GM12872 (cell line): ENCODE data around the gene RNF115.

ENCODE experiments used
- CTCF ChIP-seq: IDR thresholded peaks from 3 replicates; pipeline ENCODE4 v1.5.1; 2011; ENCODE audit warnings: low read depth, mild to moderate bottlenecking, low read length, moderate library complexity; ENCODE audit not compliant: insufficient read depth

Gene RNF115

GRCh38 chr1:145792484-145792883 is 31.4 kb downstream of the RNF115 start:
- no peak for TF ChIP-seq CTCF

GRCh38 chr1:145788580-145788979 is 35.3 kb downstream of the RNF115 start:
- no peak for TF ChIP-seq CTCF

- no peak for TF ChIP-seq CTCF
These were observed 37.6 kb downstream of the RNF115 start for GRCh38 chr1:145786271-145786670.

GRCh38 chr1:145785547-145785946 is 38.3 kb downstream of the RNF115 start:
- no peak for TF ChIP-seq CTCF

- TF ChIP-seq CTCF: no peak
These were observed 39.5 kb downstream of the RNF115 start for GRCh38 chr1:145784409-145784808.

GRCh38 chr1:145782272-145783099 is 41.4 kb downstream of the RNF115 start:
- no peak for TF ChIP-seq CTCF

GRCh38 chr1:145778146-145778540 is 45.8 kb downstream of the RNF115 start:
- no peak for TF ChIP-seq CTCF
